Stimulated activated CD8-positive, alpha-beta memory T cell treated with anti-CD3 and anti-CD28 coated beads, Interleukin-7, amount 100 ng/mL, for 1 hour (primary cell): ENCODE measurements around the gene MKKS.
"Not testable (repeated sequence)": the region's sequence is repeated elsewhere in the genome, so short reads cannot be mapped to it uniquely, and the experiment has no call there.

Experiments
- DNase-seq, 2 donors: peaks; one replicate each; pipeline ENCODE4 v3.0.0-alpha.2; 2020; ENCODE audit warnings: low read depth in 2 of 2

MKKS gene

DNA sequence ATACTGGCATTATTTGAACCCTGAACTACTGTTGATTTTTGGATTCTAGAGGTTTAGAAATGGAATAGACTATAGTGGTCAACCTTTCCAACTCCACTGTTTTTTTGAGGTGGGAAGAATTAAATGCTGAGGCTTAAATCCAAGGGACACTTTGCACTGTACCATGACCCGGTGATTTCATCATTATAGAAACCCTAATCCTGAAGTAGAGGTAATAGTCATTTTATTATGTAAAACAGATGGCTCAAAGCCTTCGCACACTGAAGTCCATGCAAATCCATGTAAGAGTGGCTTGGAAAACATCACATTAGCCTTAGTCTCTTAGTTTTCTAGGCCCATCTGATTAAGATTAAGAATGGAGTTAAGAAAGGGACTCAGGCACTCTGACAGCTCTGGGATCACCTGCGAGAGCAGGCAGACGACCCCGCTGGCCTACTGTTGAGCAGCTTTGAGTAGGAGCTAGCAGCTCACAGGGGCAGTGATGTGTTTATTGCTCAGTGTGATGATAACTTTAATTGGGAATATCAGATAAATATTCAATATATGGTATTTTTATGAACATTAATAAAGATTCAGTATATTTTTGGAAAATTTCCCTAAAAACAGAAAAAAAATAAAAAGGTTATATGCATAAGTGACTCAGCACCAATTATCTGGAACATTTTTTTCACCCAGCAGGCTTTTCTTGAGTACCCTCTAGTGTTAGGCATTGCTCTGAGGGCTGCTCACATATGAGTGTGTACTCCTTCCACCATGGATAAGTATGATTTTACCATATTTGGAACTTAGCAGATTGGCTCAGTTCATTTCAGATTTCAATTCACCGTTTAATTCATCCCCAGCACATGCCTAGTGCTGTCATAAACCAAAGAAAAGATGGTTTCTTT lies 14.5 kb upstream of the MKKS start:
- no peak for DNase-seq

GRCh38 chr20:10447028-10447427 lies 13.0 kb upstream of the MKKS start:
- DNase-seq: no peak

DNA sequence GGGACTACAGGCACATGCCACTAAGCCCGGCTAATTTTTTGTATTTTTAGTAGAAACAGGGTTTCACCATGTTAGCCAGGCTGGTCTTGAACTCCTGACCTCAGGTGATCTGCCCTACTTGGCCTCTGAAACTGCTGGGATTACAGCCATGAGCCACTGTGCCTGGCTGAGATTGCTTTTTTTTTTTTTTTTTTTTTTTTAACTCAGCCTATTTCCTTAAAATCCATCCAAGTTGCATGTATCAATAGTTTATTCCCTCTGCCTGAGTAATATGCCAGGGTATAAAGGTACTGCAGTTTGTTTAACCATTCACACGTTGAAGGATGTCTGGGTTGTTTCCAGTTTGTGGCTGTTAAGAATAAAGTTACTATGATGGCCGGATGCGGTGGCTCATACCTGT lies 11.7 kb upstream of the MKKS start:
- no peak for DNase-seq

- DNase-seq: no peak
Observed at GRCh38 chr20:10443936-10444335, 9.9 kb upstream of the MKKS start.

DNA sequence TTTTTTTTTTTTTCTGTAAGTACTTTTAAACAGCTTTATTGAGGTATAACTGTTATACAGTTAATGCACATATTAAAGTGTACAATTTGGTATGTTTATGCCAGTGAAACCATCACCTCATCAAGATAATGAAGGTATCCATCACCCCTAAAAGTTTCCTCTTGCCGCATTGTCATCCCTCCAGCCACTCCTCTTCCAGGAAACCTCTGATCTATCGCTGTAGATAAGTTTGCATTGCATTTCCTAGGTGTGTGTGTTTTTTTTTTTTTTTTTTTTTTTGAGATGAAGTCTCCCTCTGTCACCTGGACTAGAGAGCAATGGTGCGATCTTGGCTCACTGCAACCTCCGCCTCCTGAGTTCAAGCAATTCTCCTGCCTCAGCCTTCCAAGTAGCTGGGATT lies 4.2 kb upstream of the MKKS start:
- no peak for DNase-seq

- DNase-seq: no peak
Observed at GRCh38 chr20:10436053-10436699, 2.2 kb upstream of the MKKS start.

- DNase-seq: peak; percentile 59 to 65
Observed at GRCh38 chr20:10434832-10435812, 1.1 kb upstream of the MKKS start, which contains the start of gene SLX4IP. TSS of gene SLX4IP (plus strand) at chr20:10435305. CDS start at chr20:10458205, 22,900 bp downstream.

DNA sequence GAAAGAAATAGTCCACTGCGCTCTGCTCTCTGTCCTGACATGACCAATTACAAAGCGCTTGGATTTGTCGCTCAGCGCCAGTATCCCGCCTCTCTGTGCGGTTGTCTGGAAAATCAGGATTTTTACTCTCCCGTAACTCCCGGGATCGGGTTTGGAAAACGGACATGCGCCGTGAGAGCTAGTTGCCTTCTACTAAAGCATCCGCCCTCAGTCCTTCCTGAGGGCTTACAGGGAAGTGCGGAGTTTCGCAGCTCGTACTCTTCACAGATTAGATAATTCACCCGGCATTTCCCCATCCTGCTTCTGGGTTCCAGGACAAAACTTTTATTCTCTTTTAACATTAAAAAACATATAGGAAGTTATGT lies 427 bp upstream of the MKKS start:
- DNase-seq: peak; percentile 37 to 47

DNA sequence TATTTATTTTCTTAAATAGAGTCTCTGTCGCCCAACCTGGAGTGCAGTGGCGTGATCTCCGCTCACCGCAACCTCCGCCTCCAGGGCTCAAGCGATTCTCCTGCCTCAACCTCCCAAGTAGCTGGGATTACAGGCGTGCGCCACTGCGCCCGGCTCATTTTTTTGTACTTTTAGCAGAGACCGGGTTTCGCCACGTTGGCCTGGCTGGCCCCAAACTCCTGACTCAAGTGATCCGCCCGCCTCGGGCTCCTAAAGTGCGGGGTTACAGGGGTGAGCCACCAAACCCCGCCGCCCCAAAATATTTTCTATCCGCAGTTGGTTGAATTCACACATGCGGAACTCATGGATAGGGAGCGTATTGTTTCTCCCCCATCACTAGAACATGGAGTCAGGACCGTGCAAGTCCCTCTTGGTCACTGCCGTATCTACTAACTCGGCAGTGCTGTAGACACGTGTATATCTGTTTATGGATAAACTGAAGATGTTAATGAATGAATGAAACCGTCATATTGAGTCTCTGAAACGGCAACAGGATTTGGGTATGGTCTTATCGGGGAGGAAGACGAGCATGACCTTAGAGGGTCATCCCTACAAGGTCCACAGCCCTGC lies 904 bp downstream of the MKKS start:
- no peak for DNase-seq

- no peak for DNase-seq
Observed at GRCh38 chr20:10432079-10432478, 1.9 kb downstream of the MKKS start.

DNA sequence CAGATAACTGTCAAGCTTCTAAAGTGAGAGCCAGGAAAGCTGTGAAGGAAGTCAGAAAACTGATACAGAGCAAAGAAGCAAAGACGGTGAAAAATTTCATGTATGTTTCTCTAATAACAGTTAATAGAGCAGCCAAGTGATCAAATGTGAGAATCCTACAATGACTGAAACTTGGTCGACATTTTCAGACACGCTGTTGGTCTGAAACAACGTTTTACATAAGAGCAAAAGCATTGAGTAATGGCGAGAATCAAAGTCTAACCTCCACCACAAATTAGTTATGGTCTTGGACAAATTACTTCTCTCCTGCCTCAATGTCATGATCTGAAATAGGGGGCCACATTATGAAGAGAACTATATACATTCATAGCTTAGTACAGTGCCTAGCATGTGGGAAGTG lies 3.3 kb downstream of the MKKS start:
- no peak for DNase-seq

- no peak for DNase-seq
Observed at GRCh38 chr20:10430000-10430466, 4.0 kb downstream of the MKKS start.

GRCh38 chr20:10429443-10429981 lies 4.5 kb downstream of the MKKS start:
- no peak for DNase-seq

- no peak for DNase-seq
Observed at GRCh38 chr20:10428008-10428407, 6.0 kb downstream of the MKKS start.

DNA sequence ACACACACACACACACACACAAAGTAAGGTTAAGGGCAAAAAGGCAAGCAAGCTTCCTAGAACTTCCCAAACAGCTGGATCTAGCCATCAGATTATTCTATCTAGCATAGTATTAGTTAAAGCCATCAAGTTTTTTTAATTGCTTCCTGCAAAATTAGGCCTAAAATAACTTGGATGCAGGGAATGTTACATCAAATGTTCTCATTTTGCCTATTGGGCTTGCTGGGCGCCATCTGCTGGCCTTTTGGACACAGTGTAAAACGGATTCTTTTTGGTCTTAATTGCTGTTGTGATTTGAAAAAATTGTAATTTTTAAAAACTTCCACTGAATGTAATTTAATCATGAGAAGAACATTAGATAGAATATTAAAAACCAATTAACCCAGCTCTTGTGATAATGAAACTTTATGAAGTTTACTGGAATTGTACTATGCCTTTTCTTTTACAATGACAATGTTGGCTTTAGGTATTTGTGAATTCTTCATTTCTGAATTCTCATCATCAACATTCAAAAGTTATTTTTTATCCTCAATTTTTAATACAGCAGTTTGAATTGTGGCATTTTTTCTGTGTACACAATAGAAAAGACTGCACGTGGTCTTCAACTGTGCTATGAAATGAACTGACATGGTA lies 6.8 kb downstream of the MKKS start:
- DNase-seq: peak in 1 of 2 donors; percentile 25

DNA sequence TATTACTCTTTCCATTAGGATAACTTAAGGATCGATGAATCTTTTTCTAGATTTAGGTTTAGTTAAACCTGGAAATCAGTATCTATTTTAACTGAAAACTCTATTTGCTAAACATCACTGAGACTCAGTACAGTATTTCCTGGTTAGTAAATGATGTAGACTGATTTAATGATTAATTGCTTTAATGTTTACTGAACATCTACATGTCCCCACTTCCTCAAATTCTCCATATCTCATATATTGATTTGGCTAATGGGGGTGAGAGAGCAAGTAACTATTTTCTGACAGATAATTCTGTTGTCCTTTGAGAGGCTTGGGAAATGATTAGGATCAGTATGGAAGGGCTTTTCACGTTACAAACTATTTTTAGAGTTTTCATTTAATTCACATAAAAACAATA lies 10.3 kb downstream of the MKKS start:
- no peak for DNase-seq

- no peak for DNase-seq
Observed at GRCh38 chr20:10419550-10420133, 14.4 kb downstream of the MKKS start.

GRCh38 chr20:10417218-10417617 lies 16.8 kb downstream of the MKKS start:
- DNase-seq: not testable (repeated sequence)

DNA sequence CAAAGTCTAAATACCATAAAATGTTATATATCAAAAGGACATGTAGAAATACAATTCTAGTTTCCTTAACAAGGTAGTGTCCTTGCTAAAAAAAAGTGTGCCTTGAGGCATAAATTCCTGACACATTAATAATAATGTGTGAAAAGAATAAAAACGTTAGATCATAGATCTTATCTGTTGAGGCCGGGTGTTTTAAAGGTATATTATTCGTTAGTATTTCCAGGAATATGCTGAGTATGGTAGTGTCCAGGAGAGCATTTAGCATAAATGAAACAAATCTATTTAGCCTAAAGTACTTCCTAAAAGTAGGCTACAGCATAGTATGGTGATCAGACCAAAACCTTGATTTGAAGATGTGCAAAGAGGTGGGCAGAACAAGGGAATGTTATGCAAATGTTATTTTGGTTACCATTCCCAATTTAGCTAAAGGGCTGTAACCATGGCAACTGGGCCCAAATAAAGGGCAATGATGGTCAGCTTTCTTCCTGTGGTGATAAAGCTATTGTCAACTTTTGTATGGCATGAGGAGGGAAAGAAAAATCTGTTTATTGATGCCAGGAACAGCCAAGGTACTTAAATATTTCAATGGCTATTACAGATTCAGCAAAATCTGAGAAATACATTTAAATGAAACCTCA lies 18.9 kb downstream of the MKKS start:
- DNase-seq: no peak
